H1 (cell line): ENCODE results near the gene DDX23. TPM values are rescaled to one million over a fixed set of nuclear protein-coding genes. Genes with fewer than 3 reads are reported as not detected.

Experiments
- CTCF ChIA-PET: fragments of 300-600 bp; sonication (Branson Sonifier 250); formaldehyde crosslinking; loops from one replicate; lab custom pipeline; 2021; ENCODE audit not compliant: partially characterized antibody; lab: Charles Lee
- POLR2A ChIA-PET: fragments of 300-600 bp; sonication (Branson Sonifier 250); formaldehyde crosslinking; loops from one replicate; lab custom pipeline; 2021; ENCODE audit warnings: inconsistent platforms; ENCODE audit not compliant: partially characterized antibody; lab: Charles Lee
- DNase-seq, 2 experiments: peaks; one replicate each; pipeline versions ENCODE4 v3.0.0 to v3.0.0-alpha.2; 2010 to 2022; ENCODE audit warnings: low spot score in 2 of 2, low read depth in 1 of 2, mixed read lengths in 1 of 2
- FAIRE-seq: peaks from 2 replicates; lab custom pipeline; 2011; peaks lifted over from hg19 to GRCh38; lab: Jason Lieb, UNC
- H2AFZ ChIP-seq: 2 replicates; pipeline ENCODE4 v1.8.1; 2012; ENCODE audit warnings: low read length, inconsistent platforms
- H2AK5ac ChIP-seq: 2 replicates; pipeline ENCODE4 v1.6.1; 2013; ENCODE audit warnings: low read depth, low read length
- H2BK120ac ChIP-seq: replicated peaks from 2 replicates; pipeline ENCODE3; 2013; ENCODE audit warnings: low read depth, low read length, inconsistent platforms
- H2BK12ac ChIP-seq: 2 replicates; pipeline ENCODE4 v1.6.1; 2013; ENCODE audit warnings: low read depth, low read length
- H2BK15ac ChIP-seq: 2 replicates; pipeline ENCODE4 v1.6.1; 2013; ENCODE audit warnings: low read length
- H2BK20ac ChIP-seq: 2 replicates; pipeline ENCODE4 v1.6.1; 2013; ENCODE audit warnings: low read length
- H2BK5ac ChIP-seq: 2 replicates; pipeline ENCODE4 v1.6.1; 2013; ENCODE audit warnings: low read depth, low read length
- H3K14ac ChIP-seq: 2 replicates; pipeline ENCODE4 v1.6.1; 2013; ENCODE audit warnings: inconsistent platforms; ENCODE audit not compliant: insufficient read length
- H3K18ac ChIP-seq: 2 replicates; pipeline ENCODE4 v1.6.1; 2013; ENCODE audit warnings: low read length; ENCODE audit errors: extremely low read depth
- H3K23ac ChIP-seq: 2 replicates; pipeline ENCODE4 v1.6.1; 2013; ENCODE audit warnings: inconsistent platforms; ENCODE audit not compliant: insufficient read length
- H3K23me2 ChIP-seq: 2 replicates; pipeline ENCODE4 v1.6.1; 2013; ENCODE audit warnings: low read depth, low read length
- H3K27ac ChIP-seq: 2 replicates; pipeline ENCODE4 v1.6.1; 2011; ENCODE audit warnings: low read depth, low read length, inconsistent platforms
- H3K27me3 ChIP-seq, 4 experiments: replicated peaks in 1 of 4; 1 replicate in 1 of 4; 2 replicates in 3 of 4; pipeline versions ENCODE4 v1.6.1 to v1.8.1; 2011 to 2013; ENCODE audit warnings: low read length in 3 of 4, mild to moderate bottlenecking in 3 of 4, inconsistent platforms in 2 of 4, mixed read lengths in 2 of 4, moderate library complexity in 1 of 4; ENCODE audit not compliant: control insufficient read depth in 3 of 4, insufficient read depth in 3 of 4; ENCODE audit errors: extremely low read depth in 1 of 4
- H3K36me3 ChIP-seq, 4 experiments: 2 replicates each; pipeline versions ENCODE4 v1.6.1 to v1.8.1; 2011 to 2013; ENCODE audit warnings: mild to moderate bottlenecking in 4 of 4, low read length in 3 of 4, moderate library complexity in 2 of 4, control low read depth in 1 of 4, inconsistent platforms in 1 of 4; ENCODE audit not compliant: insufficient read depth in 4 of 4, control insufficient read depth in 2 of 4
- H3K4ac ChIP-seq: replicated peaks from 2 replicates; pipeline ENCODE3; 2013; ENCODE audit warnings: low read length, low read depth, mixed read lengths, inconsistent platforms; ENCODE audit not compliant: insufficient read length
- H3K4me1 ChIP-seq, 4 experiments: replicated peaks in 1 of 4; 1 replicate in 1 of 4; 2 replicates in 3 of 4; pipeline versions ENCODE4 v1.6.1 to v1.8.1; 2011 to 2013; ENCODE audit warnings: low read length in 3 of 4, inconsistent platforms in 2 of 4, mixed read lengths in 1 of 4; ENCODE audit not compliant: insufficient read depth in 4 of 4, control insufficient read depth in 3 of 4
- H3K4me2 ChIP-seq, 2 experiments: 2 replicates each; pipeline versions ENCODE4 v1.6.1 to v1.8.1; 2011 to 2013; ENCODE audit warnings: low read depth in 2 of 2, low read length in 2 of 2, control low read depth in 1 of 2, inconsistent platforms in 1 of 2, mild to moderate bottlenecking in 1 of 2; ENCODE audit not compliant: insufficient read depth in 1 of 2
- H3K4me3 ChIP-seq, 4 experiments: fragments of 200-600, 300-600 bp in 1 of 4; sonication (generic), shearing (Covaris generic), sonication (Bioruptor Twin) in 1 of 4; 2 replicates each; pipeline versions ENCODE4 v1.5.1 to v1.8.1; 2011 to 2016; ENCODE audit warnings: low read length in 4 of 4, low read depth in 3 of 4, control low read depth in 2 of 4, inconsistent platforms in 2 of 4, mild to moderate bottlenecking in 2 of 4, mixed read lengths in 1 of 4, moderate library complexity in 1 of 4; ENCODE audit not compliant: insufficient read depth in 2 of 4; ENCODE audit errors: extremely low read depth in 1 of 4
- H3K56ac ChIP-seq: replicated peaks from 2 replicates; pipeline ENCODE3; 2013; ENCODE audit warnings: low read depth, mild to moderate bottlenecking, mixed read lengths, low read length, inconsistent platforms; ENCODE audit not compliant: insufficient read length
- H3K79me1 ChIP-seq: 2 replicates; pipeline ENCODE4 v1.6.1; 2013; ENCODE audit warnings: low read depth, low read length, control low read depth
- H3K79me2 ChIP-seq, 2 experiments: 2 replicates each; pipeline versions ENCODE4 v1.6.1 to v1.8.1; 2012 to 2013; ENCODE audit warnings: low read length in 2 of 2, mild to moderate bottlenecking in 2 of 2, inconsistent platforms in 1 of 2; ENCODE audit not compliant: insufficient read depth in 2 of 2, control insufficient read depth in 1 of 2
- H3K9ac ChIP-seq, 4 experiments: replicated peaks in 1 of 4; 1 replicate in 1 of 4; 2 replicates in 3 of 4; pipeline versions ENCODE4 v1.6.1 to v1.8.1; 2011 to 2013; ENCODE audit warnings: low read depth in 3 of 4, low read length in 3 of 4, control low read depth in 2 of 4, mild to moderate bottlenecking in 2 of 4, moderate library complexity in 2 of 4, inconsistent platforms in 1 of 4; ENCODE audit errors: extremely low read depth in 1 of 4
- H3K9me3 ChIP-seq, 2 experiments: 2 replicates each; pipeline versions ENCODE4 v1.6.1 to v1.8.1; 2012 to 2013; ENCODE audit warnings: mild to moderate bottlenecking in 2 of 2, moderate library complexity in 2 of 2, control low read depth in 1 of 2, inconsistent platforms in 1 of 2, low read depth in 1 of 2, low read length in 1 of 2, mixed read lengths in 1 of 2; ENCODE audit not compliant: insufficient read depth in 2 of 2
- H4K20me1 ChIP-seq, 2 experiments: replicated peaks in 1 of 2; 2 replicates each; pipeline versions ENCODE3 to v1.8.1; 2011 to 2013; ENCODE audit warnings: inconsistent platforms in 2 of 2, low read length in 2 of 2, mild to moderate bottlenecking in 1 of 2; ENCODE audit not compliant: insufficient read depth in 2 of 2, control insufficient read depth in 1 of 2
- H4K5ac ChIP-seq: 2 replicates; pipeline ENCODE4 v1.6.1; 2013; ENCODE audit warnings: low read length, low read depth, mixed read lengths, inconsistent platforms; ENCODE audit not compliant: insufficient read length
- H4K8ac ChIP-seq: 2 replicates; pipeline ENCODE4 v1.8.0; 2013; ENCODE audit warnings: mild to moderate bottlenecking, moderate library complexity, low read length, inconsistent platforms; ENCODE audit not compliant: insufficient read depth; ENCODE audit errors: extremely low read depth
- H4K91ac ChIP-seq: replicated peaks from 2 replicates; pipeline ENCODE3; 2013; ENCODE audit warnings: low read length, mixed read lengths, inconsistent platforms; ENCODE audit not compliant: insufficient read length
- BRCA1 ChIP-seq: IDR thresholded peaks from 2 replicates; pipeline ENCODE4 v1.6.1; 2012; ENCODE audit warnings: low read depth, low read length, improper control_type of control experiment
- CTBP2 ChIP-seq: IDR thresholded peaks from 2 replicates; pipeline ENCODE4 v1.7.0; 2011; ENCODE audit warnings: borderline replicate concordance, mild to moderate bottlenecking, moderate library complexity, mixed read lengths, low read length; ENCODE audit not compliant: insufficient read depth, insufficient read length
- JUN ChIP-seq: IDR thresholded peaks from 2 replicates; pipeline ENCODE4 v1.6.1; 2011; ENCODE audit warnings: low read depth, mild to moderate bottlenecking, improper control_type of control experiment, low read length
- MAX ChIP-seq: IDR thresholded peaks from 2 replicates; pipeline ENCODE4 v1.6.1; 2012; ENCODE audit warnings: inconsistent platforms
- RBBP5 ChIP-seq: IDR thresholded peaks from 2 replicates; pipeline ENCODE4 v1.7.1; 2012; ENCODE audit warnings: low read depth, mild to moderate bottlenecking, inconsistent platforms, low read length, moderate library complexity, borderline replicate concordance
- WGBS, 2 experiments: shearing (Covaris generic) in 1 of 2; methylation state at CpG; one replicate each; pipeline versions ENCODE4 v1.1.6 to v1.1.7; 2013 to 2015; ENCODE audit warnings: low lambda C conversion rate in 2 of 2, mixed read lengths in 2 of 2, inconsistent platforms in 1 of 2, low coverage in 1 of 2, missing lambda C conversion rate in 1 of 2; ENCODE audit not compliant: insufficient replicate concordance in 2 of 2, insufficient coverage in 1 of 2, insufficient read length in 1 of 2; ENCODE audit errors: extremely low coverage in 1 of 2, missing lambda C conversion rate in 1 of 2; 5-methylcytosine and 5-hydroxymethylcytosine counted together
- polyA plus RNA-seq, 7 experiments: library from polyadenylated mRNA; depleted of rRNA in 3 of 7; stranded (reverse) in 5 of 7; unstranded in 2 of 7; fragments of >200 nt in 5 of 7; fragments of 200-250 nt in 2 of 7; gene quantifications; 1 replicate in 5 of 7; 2 replicates in 1 of 7; 4 replicates in 1 of 7; pipeline versions ENCODE4 v1.2.1 to v1.2.3, GENCODE V29; 2011 to 2013; ENCODE audit warnings: missing spikeins in 2 of 7, mixed read lengths in 2 of 7
- total RNA-seq: library from RNA; stranded (reverse); fragmentation: NEBNext Ultra II Directional; extraction: Animal tissue kit (Norgen Biotek cat#: 25700); gene quantifications from 2 replicates; pipeline ENCODE4 v1.2.1, GENCODE V29; 2021
- TF ChIP-seq, protein P1 (sequence below): IDR thresholded peaks from 2 replicates; pipeline ENCODE4 v1.6.1; 2012; ENCODE audit warnings: low read length, inconsistent platforms

DDX23 gene
- total and polyA plus RNA-seq, 2 of the 8 experiments (the other 6 are each of a cell fraction or from before 2014, with no cell fraction given) = 43.5 to 107 TPM

DNA sequence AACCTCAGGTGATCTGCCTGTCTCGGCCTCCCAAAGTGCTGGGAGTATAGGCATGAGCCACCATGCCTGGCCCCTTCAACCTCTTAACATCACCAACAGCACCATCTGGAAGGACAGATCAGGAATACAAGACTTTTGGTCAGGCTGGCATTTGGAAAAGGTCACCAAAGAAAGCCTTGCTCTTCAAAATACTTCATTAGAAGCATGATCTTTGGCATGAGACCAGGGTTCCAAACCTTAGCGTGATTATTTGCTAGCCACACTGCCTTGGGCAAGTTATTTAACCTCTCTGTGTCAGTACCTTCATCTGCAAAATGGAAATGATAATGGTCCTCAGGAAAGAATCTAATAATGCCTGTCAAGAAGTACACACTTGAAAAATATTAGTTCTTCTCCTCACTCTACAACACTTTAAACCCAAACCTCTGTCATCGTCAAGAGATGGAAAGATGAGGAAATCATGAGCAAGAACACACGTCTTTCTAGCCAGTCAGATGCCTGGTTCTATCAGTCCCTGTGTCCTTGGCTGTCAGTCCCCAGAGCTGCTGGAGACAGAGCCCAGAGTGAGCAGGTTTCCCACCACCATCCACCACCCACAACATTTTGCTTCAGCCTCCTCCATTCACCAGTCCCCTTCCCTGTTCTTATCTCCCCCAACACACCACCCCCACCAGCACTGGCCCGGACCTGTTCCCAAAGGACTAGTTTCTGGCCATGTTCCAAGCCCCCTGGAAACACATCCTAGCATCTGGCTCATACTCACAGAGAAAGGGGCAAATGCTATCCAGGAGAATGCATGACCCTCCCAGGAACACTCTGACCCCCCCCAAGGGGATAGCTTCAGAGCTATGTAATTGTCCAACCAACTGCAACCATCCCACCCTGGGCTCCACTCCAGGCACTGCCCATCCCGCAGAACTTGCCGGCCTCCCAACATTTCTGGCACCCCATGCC is 65.1 kb downstream of the DDX23 start:
- Histone ChIP-seq H4K5ac (no peak overlapping the region), H2AK5ac (no peak overlapping the region), H2BK20ac (no peak overlapping the region), H3K56ac (no peak overlapping the region), H3K4ac (peak overlapping the region; percentile 35), H3K9me3 (no peaks in the 10 kb centered on the region), H2BK12ac (no peak overlapping the region), H3K36me3 (peaks cover 0 to 7% (median 1%) of the 10 kb centered on the region in 4 experiments; a peak in 3 of 8 replicates), H3K79me2 (peaks cover 0 to 21% of the 10 kb centered on the region in 2 experiments; a peak in 2 of 4 replicates), H2BK5ac (no peak overlapping the region), H3K27ac (no peak overlapping the region), H2BK15ac (no peak overlapping the region), H2BK120ac (no peak overlapping the region), H3K79me1 (peaks cover 8% of the 10 kb centered on the region), H2AFZ (no peak overlapping the region), H3K14ac (no peak overlapping the region), H3K4me1 (peaks cover 6 to 13% (median 8%) of the 10 kb centered on the region in 4 experiments), H3K18ac (no peak overlapping the region), H4K91ac (no peak overlapping the region), H3K4me2 (peak overlapping the region; percentile 88 to 89; a peak in 2 of 4 replicates), H3K23me2 (peaks cover 13% of the 10 kb centered on the region; the same call in 1 of the 2 replicates), H3K23ac (no peak overlapping the region), H3K4me3 (peak overlapping the region in 1 of 4 experiments; percentile 82; a peak in 1 of 8 replicates), H3K9ac (no peak overlapping the region), H4K8ac (no peak overlapping the region; the same call in 1 of the 2 replicates), H3K27me3 (peaks cover 0 to 2% (median 0%) of the 10 kb centered on the region in 4 experiments; a peak in 1 of 7 replicates), H4K20me1 (peaks cover 0 to 2% of the 10 kb centered on the region in 2 experiments)
- CTCF ChIA-PET = interaction anchor here (0.7 to 11.1 kb wide), 6 partner anchors 9 to 35 kb away, joined by 3 to 205 read pairs (median 15); no protein-coding TSS in a partner anchor
- FAIRE-seq (no peak), DNase-seq (no peak)
- WGBS, 2 experiments = 91% methylated on average over 7 of the region's 7 CpGs; no CpG with 5 or more reads in 1 of the 2 experiments
- POLR2A ChIA-PET = interaction anchor here (1.0 to 1.3 kb wide), 3 partner anchors 8 to 33 kb away, joined by 3 read pairs; no protein-coding TSS in a partner anchor
- TF ChIP-seq, protein P1, sequence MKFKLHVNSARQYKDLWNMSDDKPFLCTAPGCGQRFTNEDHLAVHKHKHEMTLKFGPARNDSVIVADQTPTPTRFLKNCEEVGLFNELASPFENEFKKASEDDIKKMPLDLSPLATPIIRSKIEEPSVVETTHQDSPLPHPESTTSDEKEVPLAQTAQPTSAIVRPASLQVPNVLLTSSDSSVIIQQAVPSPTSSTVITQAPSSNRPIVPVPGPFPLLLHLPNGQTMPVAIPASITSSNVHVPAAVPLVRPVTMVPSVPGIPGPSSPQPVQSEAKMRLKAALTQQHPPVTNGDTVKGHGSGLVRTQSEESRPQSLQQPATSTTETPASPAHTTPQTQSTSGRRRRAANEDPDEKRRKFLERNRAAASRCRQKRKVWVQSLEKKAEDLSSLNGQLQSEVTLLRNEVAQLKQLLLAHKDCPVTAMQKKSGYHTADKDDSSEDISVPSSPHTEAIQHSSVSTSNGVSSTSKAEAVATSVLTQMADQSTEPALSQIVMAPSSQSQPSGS = no peak
- TF ChIP-seq CTBP2 (no peak), MAX (no peak), RBBP5 (no peak), JUN (no peak), BRCA1 (no peak)
